Parathyroid adenoma (tissue), 2 donors: ENCODE data around the gene THOP1.

Source experiments
- H2AFZ ChIP-seq: fragments of 300-600 bp; sonication (generic); one replicate; pipeline ENCODE4 v1.7.0; 2017; ENCODE audit warnings: antibody characterized with exemption, mild to moderate bottlenecking
- H3K27ac ChIP-seq: fragments of 300-600 bp; sonication (generic); one replicate; pipeline ENCODE4 v1.7.0; 2017
- H3K27me3 ChIP-seq: fragments of 300-600 bp; sonication (generic); one replicate; pipeline ENCODE4 v1.7.0; 2017; ENCODE audit warnings: low read length; ENCODE audit not compliant: control insufficient read depth, insufficient read depth
- H3K36me3 ChIP-seq: fragments of 300-600 bp; sonication (generic); one replicate; pipeline ENCODE4 v1.7.0; 2017; ENCODE audit warnings: low read length; ENCODE audit not compliant: control insufficient read depth, insufficient read depth
- H3K4me1 ChIP-seq: fragments of 300-600 bp; sonication (generic); one replicate; pipeline ENCODE4 v1.7.0; 2017; ENCODE audit warnings: control low read depth
- H3K4me2 ChIP-seq: fragments of 300-600 bp; sonication (generic); one replicate; pipeline ENCODE4 v1.7.0; 2017; ENCODE audit warnings: low read length
- H3K4me3 ChIP-seq: fragments of 300-600 bp; sonication (generic); one replicate; pipeline ENCODE4 v1.7.0; 2017; ENCODE audit warnings: low read depth, low read length
- H3K79me2 ChIP-seq: fragments of 300-600 bp; sonication (generic); one replicate; pipeline ENCODE4 v1.7.0; 2017; ENCODE audit warnings: control low read depth
- H3K9ac ChIP-seq: fragments of 300-600 bp; sonication (generic); one replicate; pipeline ENCODE4 v1.7.0; 2017; ENCODE audit warnings: mild to moderate bottlenecking
- H3K9me3 ChIP-seq: fragments of 300-600 bp; sonication (generic); one replicate; pipeline ENCODE4 v1.7.0; 2017; ENCODE audit warnings: low read length; ENCODE audit not compliant: control insufficient read depth
- CTCF ChIP-seq: fragments of 300-600 bp; sonication (generic); IDR thresholded peaks from one replicate; pipeline ENCODE4 v1.7.0; 2017; ENCODE audit warnings: antibody characterized with exemption, mild to moderate bottlenecking
- donor health status: primary hyperparathyroidism.

THOP1 gene

DNA sequence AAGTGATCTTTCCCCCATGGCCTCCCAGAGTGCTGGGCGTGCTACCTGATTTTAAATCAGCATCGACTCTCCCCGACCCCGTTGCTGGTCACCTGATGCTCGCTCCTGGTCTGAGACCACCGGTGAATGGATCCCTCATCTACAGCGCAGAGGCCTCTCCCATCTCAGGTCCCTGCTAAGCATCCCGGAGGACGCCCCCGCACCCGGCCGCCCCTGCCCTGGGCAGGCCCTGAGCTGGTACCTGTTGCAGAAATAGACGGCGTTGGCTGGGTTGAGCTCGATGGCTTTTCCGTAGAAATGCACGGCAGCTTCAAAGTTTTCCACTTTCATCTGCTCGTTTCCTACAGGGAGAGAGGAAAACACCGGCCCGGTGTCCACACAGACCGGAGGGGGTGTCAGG, 20.4 kb upstream of the THOP1 start:
- H3K27ac ChIP-seq, result no peak overlapping the region
- H3K4me3 ChIP-seq, result no peak overlapping the region
- no peak overlapping the region for H2AFZ ChIP-seq
- no peak overlapping the region for H3K9ac ChIP-seq
- peaks cover 27% of the 10 kb centered on the region for H3K79me2 ChIP-seq
- no peaks in the 10 kb centered on the region for H3K9me3 ChIP-seq
- no peaks in the 10 kb centered on the region for H3K27me3 ChIP-seq
- peaks cover 2% of the 10 kb centered on the region for H3K36me3 ChIP-seq
- TF ChIP-seq CTCF, result no peak
- H3K4me2 ChIP-seq, result no peak overlapping the region
- no peaks in the 10 kb centered on the region for H3K4me1 ChIP-seq

GRCh38 chr19:2765376-2765775, 19.9 kb upstream of the THOP1 start:
- Histone ChIP-seq H3K36me3 (peaks cover 2% of the 10 kb centered on the region), H3K27ac (no peak overlapping the region), H3K4me1 (no peaks in the 10 kb centered on the region), H3K4me3 (no peak overlapping the region), H3K79me2 (peaks cover 31% of the 10 kb centered on the region), H3K4me2 (no peak overlapping the region), H3K27me3 (no peaks in the 10 kb centered on the region), H3K9me3 (no peaks in the 10 kb centered on the region), H3K9ac (no peak overlapping the region), H2AFZ (no peak overlapping the region)
- no peak for TF ChIP-seq CTCF

DNA sequence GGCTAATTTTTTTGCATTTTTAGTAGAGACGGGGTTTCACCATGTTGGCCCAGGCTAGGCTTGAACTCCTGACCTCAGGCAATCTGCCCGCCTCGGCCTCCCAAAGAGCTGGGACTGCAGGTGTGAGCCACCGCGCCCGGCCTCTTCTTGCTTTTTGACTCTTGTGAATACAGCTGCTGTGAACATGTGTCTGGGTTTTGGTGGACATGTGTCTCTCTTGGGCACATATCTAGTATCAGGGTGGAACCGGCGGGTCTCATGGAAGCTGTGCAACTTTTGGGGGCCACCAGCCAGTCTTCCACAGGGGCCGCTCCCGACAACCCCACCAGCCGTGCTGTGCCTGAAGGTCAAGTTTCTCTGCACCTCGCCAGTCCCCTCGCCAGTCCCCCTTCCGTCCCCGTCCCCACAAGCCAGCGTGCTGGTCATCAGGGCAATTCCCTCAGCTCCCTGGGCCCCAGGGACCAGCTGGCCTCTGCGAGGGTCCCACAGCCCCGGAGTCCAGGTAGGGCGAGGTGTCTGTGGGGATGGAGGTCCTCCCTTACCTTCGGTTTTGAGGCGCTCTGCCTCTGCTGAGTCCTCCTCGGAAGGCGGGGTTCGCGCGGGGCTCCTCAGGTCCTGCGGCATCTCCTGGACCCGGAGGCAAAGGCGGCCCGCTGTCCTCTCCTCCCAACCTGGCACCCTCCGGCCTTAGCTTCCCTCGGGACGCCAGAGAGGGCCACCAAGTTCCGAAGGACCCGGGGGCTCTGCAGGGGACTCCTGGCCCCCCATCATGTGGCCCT, 18.5 kb upstream of the THOP1 start:
- Histone ChIP-seq H3K9me3 (no peaks in the 10 kb centered on the region), H3K4me3 (no peak overlapping the region), H2AFZ (no peak overlapping the region), H3K4me2 (no peak overlapping the region), H3K36me3 (peaks cover 2% of the 10 kb centered on the region), H3K27ac (no peak overlapping the region), H3K9ac (no peak overlapping the region), H3K4me1 (no peaks in the 10 kb centered on the region), H3K79me2 (peaks cover 45% of the 10 kb centered on the region), H3K27me3 (no peaks in the 10 kb centered on the region)
- no peak for TF ChIP-seq CTCF

- no peak for TF ChIP-seq CTCF
- Histone ChIP-seq H3K79me2 (peaks cover 53% of the 10 kb centered on the region), H3K27me3 (no peaks in the 10 kb centered on the region), H3K4me2 (no peak overlapping the region), H3K9me3 (no peaks in the 10 kb centered on the region), H3K9ac (no peak overlapping the region), H3K27ac (no peak overlapping the region), H3K4me1 (no peaks in the 10 kb centered on the region), H2AFZ (no peak overlapping the region), H3K36me3 (peaks cover 2% of the 10 kb centered on the region), H3K4me3 (no peak overlapping the region)
Measured at GRCh38 chr19:2767688-2768087, 17.6 kb upstream of the THOP1 start.
